HG02571 (cell line): ENCODE results near the gene LMNTD2.
A peak's percentile ranks its signal among the peaks of the same experiment; 100 is the strongest.

Source experiments
- ATAC-seq: cut with Tn5 transposase; IDR thresholded peaks from one replicate; pipeline ENCODE4 v1.9.1; 2021; ENCODE audit warnings: mild to moderate bottlenecking, moderate library complexity; ENCODE audit not compliant: unreplicated experiment

The LMNTD2 gene

DNA sequence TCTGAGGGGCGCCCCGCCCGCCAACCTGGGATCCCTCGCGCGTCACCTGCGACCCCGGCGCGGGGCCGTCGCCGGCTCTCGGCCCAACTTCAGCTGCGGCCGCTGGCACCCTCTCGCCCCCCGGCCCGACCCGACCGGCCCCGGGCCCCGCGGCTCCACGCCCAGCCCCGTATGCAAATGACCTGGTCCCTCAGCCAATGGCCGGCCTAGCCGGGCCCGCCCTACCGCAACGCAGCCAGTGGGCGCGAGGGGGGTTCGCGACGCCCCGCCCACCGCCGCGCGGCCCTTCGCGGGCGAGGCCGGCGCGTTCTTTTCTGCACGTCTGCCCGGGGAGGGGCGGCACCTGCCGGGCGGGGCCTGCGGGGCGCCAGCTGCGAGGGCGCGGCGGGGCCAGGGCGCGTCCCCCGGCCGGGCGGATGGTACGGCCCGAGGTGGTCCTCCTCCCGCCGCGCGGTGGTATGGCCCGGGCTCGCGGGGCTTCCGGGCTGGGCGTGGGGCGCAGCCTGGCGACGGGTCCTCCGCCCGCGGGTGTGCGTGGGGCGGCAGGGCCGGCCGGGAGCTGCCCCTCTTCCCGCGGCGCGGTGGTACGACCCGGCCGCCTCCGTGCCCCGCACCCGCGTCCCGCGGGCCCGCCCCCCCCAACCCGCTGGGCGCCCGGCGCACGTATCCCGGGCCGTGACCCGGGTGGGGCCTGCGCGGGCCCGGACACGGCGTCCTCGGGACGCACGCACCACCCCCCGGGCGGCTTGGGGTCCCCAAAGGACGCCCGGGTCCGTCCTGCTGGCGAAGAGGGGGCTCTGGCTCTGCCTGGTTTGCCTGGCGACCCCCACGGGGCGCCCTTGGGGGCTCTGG is 8.0 kb upstream of the LMNTD2 start:
- ATAC-seq, result peak; percentile 89

- ATAC-seq, result peak; percentile 2
These were observed 7.2 kb upstream of the LMNTD2 start for GRCh38 chr11:567629-568292.

GRCh38 chr11:567011-567628 is 6.6 kb upstream of the LMNTD2 start:
- no peak for ATAC-seq

DNA sequence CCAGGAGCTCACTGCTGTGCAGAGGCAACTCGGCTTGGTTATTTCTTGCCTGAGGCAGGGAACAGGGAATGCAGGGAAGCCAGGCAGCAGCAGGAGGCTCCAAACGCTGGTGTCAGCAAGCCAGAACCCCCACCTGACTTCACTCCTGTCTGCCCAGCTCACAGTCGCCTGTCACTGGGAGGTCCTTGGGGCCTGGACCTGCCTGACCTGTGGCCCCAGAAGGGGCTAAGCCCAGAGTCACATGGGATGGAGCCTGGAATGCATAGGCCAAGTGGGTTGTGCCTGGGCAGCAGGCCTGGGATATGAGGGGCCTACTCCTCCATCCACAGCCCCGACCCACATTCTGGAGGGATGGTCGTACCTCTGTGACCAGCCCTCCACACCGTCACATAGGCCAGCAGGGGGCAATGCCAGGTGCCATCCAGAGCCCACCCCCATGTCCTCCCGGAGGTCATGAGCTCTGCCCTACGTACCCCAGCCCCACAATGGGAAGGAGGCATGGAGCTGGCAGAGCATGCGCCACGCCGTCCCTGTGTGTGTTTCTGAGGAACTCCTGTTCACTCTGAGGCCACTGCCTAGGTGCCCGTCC is 5.5 kb upstream of the LMNTD2 start:
- ATAC-seq, result no peak

DNA sequence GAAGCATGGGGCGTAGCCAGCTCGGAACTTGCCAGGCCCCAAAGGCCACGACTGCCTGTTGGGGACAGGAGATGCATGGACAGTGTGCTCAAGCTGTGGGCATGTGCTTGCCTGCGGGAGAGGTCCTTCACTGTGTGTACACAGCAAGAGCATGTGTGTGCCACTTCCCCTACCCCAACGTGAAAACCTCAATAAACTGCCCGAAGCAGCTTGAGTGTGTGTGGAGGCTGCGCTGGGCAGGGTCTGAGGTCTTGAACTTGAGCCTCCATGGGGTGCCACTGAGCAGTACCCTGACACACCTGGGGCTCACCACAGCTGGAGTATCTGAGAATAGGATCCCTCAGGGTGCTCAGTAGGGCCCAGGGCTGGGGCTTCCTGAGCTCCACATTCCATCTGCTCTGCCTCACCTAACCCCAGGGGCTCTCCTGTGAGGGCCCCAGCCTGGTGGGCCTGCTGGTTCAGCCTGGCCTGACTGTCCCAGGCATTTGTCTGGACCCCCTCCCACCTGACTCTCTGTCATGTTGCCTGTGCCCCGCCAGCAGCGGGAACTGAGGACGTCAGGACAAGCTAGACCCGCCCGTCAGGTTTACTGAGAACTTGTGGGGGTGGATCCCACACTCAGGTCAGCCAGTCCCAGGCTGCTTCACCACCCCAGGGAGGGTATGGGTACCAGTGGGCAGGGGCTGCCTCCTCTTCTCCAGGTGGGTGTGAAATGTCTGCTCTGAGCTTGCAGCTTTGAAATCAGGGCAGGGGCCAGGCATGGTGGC is 3.5 kb upstream of the LMNTD2 start:
- no peak for ATAC-seq

DNA sequence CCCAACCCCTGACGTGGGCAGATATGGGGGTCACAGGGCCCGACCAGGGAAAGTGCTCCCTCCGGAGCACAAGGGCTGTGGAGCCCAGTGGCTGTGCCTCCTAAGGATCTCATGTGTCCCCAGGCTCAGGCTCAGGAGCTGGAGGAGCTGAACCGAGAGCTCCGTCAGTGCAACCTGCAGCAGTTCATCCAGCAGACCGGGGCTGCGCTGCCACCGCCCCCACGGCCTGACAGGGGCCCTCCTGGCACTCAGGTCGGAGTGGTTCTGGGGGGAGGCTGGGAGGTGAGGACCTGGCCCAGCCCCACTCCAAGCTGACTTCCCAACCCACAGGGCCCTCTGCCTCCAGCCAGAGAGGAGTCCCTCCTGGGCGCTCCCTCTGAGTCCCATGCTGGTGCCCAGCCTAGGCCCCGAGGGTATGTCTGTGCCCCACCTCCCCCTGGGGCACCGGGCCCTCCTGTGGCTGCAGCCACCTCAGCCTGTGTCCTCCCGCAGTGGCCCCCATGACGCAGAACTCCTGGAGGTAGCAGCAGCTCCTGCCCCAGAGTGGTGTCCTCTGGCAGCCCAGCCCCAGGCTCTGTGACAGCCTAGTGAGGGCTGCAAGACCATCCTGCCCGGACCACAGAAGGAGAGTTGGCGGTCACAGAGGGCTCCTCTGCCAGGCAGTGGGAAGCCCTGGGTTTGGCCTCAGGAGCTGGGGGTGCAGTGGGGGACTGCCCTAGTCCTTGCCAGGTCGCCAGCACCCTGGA is 2.7 kb upstream of the LMNTD2 start:
- ATAC-seq, result no peak

- no peak for ATAC-seq
These were observed 1.6 kb upstream of the LMNTD2 start for GRCh38 chr11:562046-562645.

DNA sequence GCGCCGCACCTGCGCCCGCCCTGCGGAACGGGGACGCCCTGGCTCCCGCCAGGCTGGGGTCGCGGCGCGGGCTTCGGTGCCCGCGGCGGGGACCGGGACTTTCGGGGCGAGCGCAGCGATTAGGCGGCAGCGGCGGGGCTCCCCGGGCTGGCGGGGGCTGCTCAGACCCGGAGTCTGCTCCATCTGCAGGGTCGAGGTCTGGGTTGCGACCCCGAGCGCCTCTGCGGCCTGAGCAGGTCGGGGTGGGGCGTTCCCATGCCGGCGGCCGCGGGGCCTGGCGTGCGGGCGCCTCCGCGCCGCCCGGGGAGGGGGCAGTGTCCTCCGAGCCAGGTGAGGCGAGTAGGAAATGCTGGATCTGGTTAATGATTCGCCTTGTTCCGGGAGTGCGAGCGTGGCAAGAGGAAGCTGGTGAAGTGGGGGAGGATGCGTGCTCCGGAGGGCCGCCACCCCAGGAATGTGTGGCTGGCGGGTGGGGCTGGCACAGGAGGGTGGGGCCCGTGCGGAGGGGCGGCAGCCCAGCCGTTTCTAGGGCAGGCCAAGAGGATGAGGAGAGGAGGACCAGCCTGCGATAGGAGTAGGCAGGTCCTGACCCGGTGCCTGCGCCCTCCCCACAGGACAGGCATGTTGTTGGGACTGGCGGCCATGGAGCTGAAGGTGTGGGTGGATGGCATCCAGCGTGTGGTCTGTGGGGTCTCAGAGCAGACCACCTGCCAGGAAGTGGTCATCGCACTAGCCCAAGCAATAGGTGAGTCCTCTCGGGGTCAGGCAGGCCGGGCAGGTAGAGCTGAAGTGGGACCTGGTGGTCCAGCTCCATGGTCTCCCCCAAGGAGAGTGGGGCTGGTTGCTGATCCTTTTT is 838 bp upstream of the LMNTD2 start:
- peak; percentile 23 for ATAC-seq

GRCh38 chr11:559712-560304 is 730 bp downstream of the LMNTD2 start:
- ATAC-seq, result no peak

GRCh38 chr11:559020-559620 is 1.4 kb downstream of the LMNTD2 start:
- ATAC-seq, result no peak

GRCh38 chr11:558503-558902 is 2.0 kb downstream of the LMNTD2 start:
- no peak for ATAC-seq

GRCh38 chr11:557328-558132 is 3.0 kb downstream of the LMNTD2 start:
- no peak for ATAC-seq

GRCh38 chr11:556662-557256 is 3.8 kb downstream of the LMNTD2 start:
- no peak for ATAC-seq

DNA sequence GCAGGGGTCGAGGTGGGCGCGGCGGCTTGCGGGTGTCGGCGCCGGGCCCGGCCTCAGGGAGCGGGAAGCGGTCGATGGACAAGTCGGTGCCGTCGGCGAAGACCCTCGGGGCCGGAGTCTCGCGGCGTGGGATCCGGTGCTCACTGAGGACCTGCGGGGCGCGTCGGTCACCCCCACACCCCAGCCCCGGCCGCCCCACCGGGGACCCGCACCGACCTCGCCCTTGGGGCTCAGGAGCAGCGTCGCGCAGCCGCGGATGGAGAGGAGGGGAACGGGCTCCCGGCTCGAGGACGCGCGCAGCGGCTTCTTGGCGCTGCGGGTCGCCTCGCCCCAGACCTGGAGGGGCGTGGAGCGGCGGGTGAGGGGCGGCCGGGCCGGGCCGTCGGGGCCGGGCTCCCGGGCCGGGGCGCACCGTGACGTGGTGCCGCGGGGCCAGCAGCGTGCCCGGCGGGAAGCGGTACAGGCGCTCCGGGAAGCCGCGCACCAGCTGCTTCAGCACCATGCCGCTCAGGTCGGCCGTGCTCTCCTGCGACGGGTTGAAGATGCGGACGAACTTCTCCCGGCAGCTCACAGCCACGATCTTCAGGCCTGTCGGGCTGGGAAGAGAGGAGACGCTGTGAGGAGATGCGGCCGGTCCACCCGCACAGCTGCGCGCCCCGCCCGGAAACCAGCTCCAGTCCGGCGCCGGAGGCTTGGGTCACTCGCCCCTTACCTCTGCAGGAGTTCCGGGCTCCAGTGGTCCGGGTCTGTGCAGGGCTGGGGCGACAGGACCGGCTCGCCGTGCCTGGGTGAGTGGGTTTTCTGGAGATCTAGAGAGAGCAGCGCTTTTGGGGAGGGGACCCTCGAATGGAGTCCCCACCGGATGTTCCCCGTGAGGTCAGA is 4.5 kb downstream of the LMNTD2 start:
- no peak for ATAC-seq

GRCh38 chr11:555227-555779 is 5.2 kb downstream of the LMNTD2 start:
- no peak for ATAC-seq
